CD14-positive monocyte (primary cell): Measurements from ENCODE around the gene RAX. TPM values are rescaled to one million over a fixed set of nuclear protein-coding genes. Genes with fewer than 3 reads are reported as not detected.

Source experiments
- DNase-seq, 3 donors: peaks; one replicate each; pipeline ENCODE4 v3.0.0-alpha.2; 2011 to 2022
- H2AFZ ChIP-seq: 2 replicates; pipeline ENCODE4 v1.6.0; 2012; ENCODE audit warnings: mild to moderate bottlenecking, low read depth, low read length, inconsistent platforms; ENCODE audit not compliant: insufficient read depth, poor library complexity, severe bottlenecking
- H3K27ac ChIP-seq, 2 donors: 1 replicate in 1 of 2; 2 replicates in 1 of 2; pipeline ENCODE4 v1.5.1; 2012 to 2013; ENCODE audit warnings: low read length in 2 of 2, control low read depth in 1 of 2, inconsistent platforms in 1 of 2, low read depth in 1 of 2, mild to moderate bottlenecking in 1 of 2
- H3K27me3 ChIP-seq, 2 donors: one replicate each; pipeline versions ENCODE4 v1.6.0 to v1.6.1; 2011 to 2013; ENCODE audit warnings: low read length in 2 of 2; ENCODE audit not compliant: control insufficient read depth in 2 of 2, insufficient read depth in 2 of 2
- H3K36me3 ChIP-seq, 2 donors: replicated peaks in 1 of 2; 1 replicate in 1 of 2; 2 replicates in 1 of 2; pipeline versions ENCODE4 v1.5.1 to v1.6.1; 2012 to 2013; ENCODE audit warnings: low read length in 2 of 2, control low read depth in 1 of 2, inconsistent platforms in 1 of 2, mild to moderate bottlenecking in 1 of 2; ENCODE audit not compliant: insufficient read depth in 2 of 2, control insufficient read depth in 1 of 2
- H3K4me1 ChIP-seq, 2 donors: 1 replicate in 1 of 2; 2 replicates in 1 of 2; pipeline versions ENCODE4 v1.5.1 to v1.6.1; 2012 to 2013; ENCODE audit warnings: low read length in 2 of 2, control low read depth in 1 of 2, inconsistent platforms in 1 of 2, mild to moderate bottlenecking in 1 of 2, moderate library complexity in 1 of 2; ENCODE audit not compliant: insufficient read depth in 2 of 2, control insufficient read depth in 1 of 2
- H3K4me2 ChIP-seq: replicated peaks from 2 replicates; pipeline ENCODE3; 2012; ENCODE audit warnings: low read length, moderate library complexity, mild to moderate bottlenecking; ENCODE audit not compliant: poor library complexity, severe bottlenecking; ENCODE audit errors: extremely low read depth
- H3K4me3 ChIP-seq, 3 experiments: fragments of 200-600 bp in 1 of 3; sonication (generic) in 1 of 3; replicated peaks in 1 of 3; 1 replicate in 2 of 3; 2 replicates in 1 of 3; pipeline ENCODE4 v1.5.1; 2011 to 2013; ENCODE audit warnings: low read length in 3 of 3, mild to moderate bottlenecking in 3 of 3, control low read depth in 2 of 3, low read depth in 2 of 3, inconsistent platforms in 1 of 3, moderate library complexity in 1 of 3
- H3K79me2 ChIP-seq: 2 replicates; pipeline ENCODE4 v1.6.0; 2012; ENCODE audit warnings: mild to moderate bottlenecking, control low read depth, inconsistent platforms, low read length, moderate library complexity; ENCODE audit not compliant: insufficient read depth
- H3K9ac ChIP-seq: 2 replicates; pipeline ENCODE4 v1.6.0; 2017; ENCODE audit warnings: low read length, mild to moderate bottlenecking; ENCODE audit not compliant: insufficient read depth, poor library complexity, severe bottlenecking
- H3K9me3 ChIP-seq, 2 donors: replicated peaks in 1 of 2; 1 replicate in 1 of 2; 2 replicates in 1 of 2; pipeline versions ENCODE4 v1.5.1 to v1.6.1; 2012 to 2013; ENCODE audit warnings: low read length in 2 of 2, control low read depth in 1 of 2; ENCODE audit not compliant: control insufficient read depth in 1 of 2, insufficient read depth in 1 of 2
- H4K20me1 ChIP-seq: 2 replicates; pipeline ENCODE4 v1.6.0; 2012; ENCODE audit warnings: mild to moderate bottlenecking, low read length, control low read depth, moderate library complexity; ENCODE audit not compliant: insufficient read depth
- H3K27ac Mint-ChIP-seq, 7 donors: one replicate each; pipeline ENCODE4 v1.8.0; 2020; ENCODE audit warnings: mild to moderate bottlenecking in 7 of 7, mixed read lengths in 7 of 7, moderate library complexity in 6 of 7, inconsistent platforms in 2 of 7
- H3K27me3 Mint-ChIP-seq, 3 donors: one replicate each; pipeline ENCODE4 v1.8.0; 2021 to 2022; ENCODE audit warnings: low read depth in 3 of 3, mild to moderate bottlenecking in 3 of 3, mixed read lengths in 3 of 3, moderate library complexity in 3 of 3, inconsistent platforms in 1 of 3
- H3K36me3 Mint-ChIP-seq, 2 donors: one replicate each; pipeline ENCODE4 v1.8.0; 2020; ENCODE audit warnings: mixed read lengths in 2 of 2, inconsistent platforms in 1 of 2, mild to moderate bottlenecking in 1 of 2
- H3K4me1 Mint-ChIP-seq: one replicate; pipeline ENCODE4 v1.8.0; 2020; ENCODE audit warnings: mild to moderate bottlenecking, mixed read lengths
- H3K4me3 Mint-ChIP-seq, 2 donors: one replicate each; pipeline ENCODE4 v1.8.0; 2020; ENCODE audit warnings: mild to moderate bottlenecking in 2 of 2, mixed read lengths in 2 of 2, moderate library complexity in 1 of 2
- H3K9me3 Mint-ChIP-seq, 7 donors: one replicate each; pipeline ENCODE4 v1.8.0; 2020 to 2022; ENCODE audit warnings: mixed read lengths in 7 of 7, mild to moderate bottlenecking in 6 of 7, moderate library complexity in 6 of 7, inconsistent platforms in 2 of 7
- WGBS: methylation state at CpG from one replicate; pipeline ENCODE4 v1.1.5; 2013; ENCODE audit warnings: missing lambda C conversion rate; ENCODE audit not compliant: insufficient coverage; 5-methylcytosine and 5-hydroxymethylcytosine counted together
- intact Hi-C, 2 donors: fragments of 100-400 bp; cut with micrococcal nuclease; formaldehyde crosslinking; loops; one replicate each; pipeline versions ENCODE4 v1.15.0 to v1.15.1; 2023
- polyA plus RNA-seq, 3 donors: library from polyadenylated mRNA; depleted of rRNA in 1 of 3; unstranded in 2 of 3; stranded (reverse) in 1 of 3; fragments of 300-500 nt in 2 of 3; fragments of >200 nt in 1 of 3; fragmentation: Illumina TruSeq in 2 of 3; gene quantifications; 1 replicate in 2 of 3; 2 replicates in 1 of 3; pipeline ENCODE4 v1.2.3, GENCODE V29; 2012 to 2021
- TF ChIP-seq, protein P1 (sequence below): fragments of 200-600 bp; IDR thresholded peaks from one replicate; pipeline ENCODE4 v1.8.0; 2022; ENCODE audit warnings: antibody characterized with exemption, mild to moderate bottlenecking

Gene RAX
- polyA plus RNA-seq, 3 donors = not detected

DNA sequence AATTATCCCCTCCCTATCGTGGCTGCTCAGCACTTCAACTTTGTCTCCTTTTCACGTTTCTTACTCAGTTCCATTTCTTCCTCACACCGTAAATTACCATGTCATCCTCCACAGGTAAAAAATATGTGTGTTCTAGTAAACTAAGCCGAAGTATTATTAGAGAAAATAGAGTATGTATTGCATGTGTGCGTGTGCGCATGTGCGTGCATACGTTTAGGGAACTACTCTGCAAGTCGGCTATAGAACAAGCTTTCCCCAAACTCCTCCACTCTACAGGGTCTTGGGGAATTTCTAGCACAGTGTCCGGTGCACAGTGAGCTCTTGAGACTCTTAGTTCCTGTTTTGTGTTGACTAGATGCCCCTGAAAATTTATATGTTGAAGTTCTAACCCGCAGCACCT, 9.1 kb upstream of the RAX start:
- intact Hi-C loops = no loop called here
- H3K9me3 ChIP-seq = no peaks in the 10 kb centered on the region
- no peaks in the 10 kb centered on the region for H4K20me1 ChIP-seq
- H3K27me3 Mint-ChIP-seq = peaks cover 19 to 51% (median 39%) of the 10 kb centered on the region in 3 donors
- no peak overlapping the region for H3K9ac ChIP-seq
- H3K4me1 ChIP-seq = no peaks in the 10 kb centered on the region
- H3K79me2 ChIP-seq = no peaks in the 10 kb centered on the region
- H3K36me3 Mint-ChIP-seq = no peaks in the 10 kb centered on the region
- WGBS = 64% methylated on average over 2 of the region's 11 CpGs
- H3K27ac ChIP-seq = no peak overlapping the region
- H2AFZ ChIP-seq = no peak overlapping the region
- H3K4me3 ChIP-seq = no peak overlapping the region
- no peaks in the 10 kb centered on the region for H3K4me1 Mint-ChIP-seq
- TF ChIP-seq, protein P1, sequence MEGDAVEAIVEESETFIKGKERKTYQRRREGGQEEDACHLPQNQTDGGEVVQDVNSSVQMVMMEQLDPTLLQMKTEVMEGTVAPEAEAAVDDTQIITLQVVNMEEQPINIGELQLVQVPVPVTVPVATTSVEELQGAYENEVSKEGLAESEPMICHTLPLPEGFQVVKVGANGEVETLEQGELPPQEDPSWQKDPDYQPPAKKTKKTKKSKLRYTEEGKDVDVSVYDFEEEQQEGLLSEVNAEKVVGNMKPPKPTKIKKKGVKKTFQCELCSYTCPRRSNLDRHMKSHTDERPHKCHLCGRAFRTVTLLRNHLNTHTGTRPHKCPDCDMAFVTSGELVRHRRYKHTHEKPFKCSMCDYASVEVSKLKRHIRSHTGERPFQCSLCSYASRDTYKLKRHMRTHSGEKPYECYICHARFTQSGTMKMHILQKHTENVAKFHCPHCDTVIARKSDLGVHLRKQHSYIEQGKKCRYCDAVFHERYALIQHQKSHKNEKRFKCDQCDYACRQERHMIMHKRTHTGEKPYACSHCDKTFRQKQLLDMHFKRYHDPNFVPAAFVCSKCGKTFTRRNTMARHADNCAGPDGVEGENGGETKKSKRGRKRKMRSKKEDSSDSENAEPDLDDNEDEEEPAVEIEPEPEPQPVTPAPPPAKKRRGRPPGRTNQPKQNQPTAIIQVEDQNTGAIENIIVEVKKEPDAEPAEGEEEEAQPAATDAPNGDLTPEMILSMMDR = no peak
- H3K27ac Mint-ChIP-seq = no peak overlapping the region
- peaks cover 23 to 40% of the 10 kb centered on the region in 2 donors for H3K27me3 ChIP-seq
- no peaks in the 10 kb centered on the region for H3K9me3 Mint-ChIP-seq
- no peak overlapping the region for H3K4me2 ChIP-seq
- no peak for DNase-seq
- no peaks in the 10 kb centered on the region for H3K36me3 ChIP-seq
- H3K4me3 Mint-ChIP-seq = peak overlapping the region in 1 of 2 donors; percentile 28

DNA sequence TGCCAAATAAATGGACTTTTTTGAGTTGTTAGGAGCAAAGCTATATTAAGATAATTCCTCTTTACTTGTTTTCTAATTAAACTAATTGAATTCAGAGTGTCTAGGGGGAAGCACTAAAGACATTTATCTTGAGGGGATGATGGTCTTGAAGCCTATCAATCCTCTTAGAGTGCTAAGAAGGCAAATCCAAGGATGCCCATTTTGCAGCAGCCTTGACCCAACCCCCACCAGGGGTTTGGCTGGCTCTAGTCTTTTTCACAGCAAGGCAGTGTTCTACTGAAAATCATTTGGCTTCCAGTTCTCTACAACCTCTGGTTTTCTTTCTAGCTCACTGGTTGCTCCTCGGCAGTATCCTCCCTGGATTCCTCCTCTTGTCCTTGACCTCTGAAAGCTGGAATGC, 6.5 kb upstream of the RAX start:
- 100% methylated on average over 1 of the region's 1 CpG for WGBS
- Histone ChIP-seq H3K36me3 (no peaks in the 10 kb centered on the region), H3K27ac (no peak overlapping the region), H3K9ac (no peak overlapping the region), H3K9me3 (peaks cover 0 to under 1% of the 10 kb centered on the region in 2 donors), H4K20me1 (no peaks in the 10 kb centered on the region), H3K4me3 (no peak overlapping the region), H3K27me3 (peaks cover 36 to 54% of the 10 kb centered on the region in 2 donors), H3K79me2 (no peaks in the 10 kb centered on the region), H3K4me1 (no peaks in the 10 kb centered on the region), H3K4me2 (no peak overlapping the region), H2AFZ (no peak overlapping the region)
- Mint-ChIP-seq H3K4me3 (no peak overlapping the region), H3K4me1 (no peaks in the 10 kb centered on the region), H3K36me3 (no peaks in the 10 kb centered on the region), H3K27me3 (peaks cover 39 to 67% (median 56%) of the 10 kb centered on the region in 3 donors), H3K9me3 (peaks cover 0 to 3% (median under 1%) of the 10 kb centered on the region in 7 donors), H3K27ac (no peak overlapping the region)
- TF ChIP-seq, protein P1 = no peak
- DNase-seq = no peak
- intact Hi-C loops = no loop called here
